ENCODE data around the gene KCNG1. TPM values are rescaled to one million over a fixed set of nuclear protein-coding genes. Genes with fewer than 3 reads are reported as not detected.

The KCNG1 gene
- total and polyA plus RNA-seq, 2 of the 13 experiments (the other 11 are each of a cell fraction or from before 2014, with no cell fraction given), result not detected

DNA sequence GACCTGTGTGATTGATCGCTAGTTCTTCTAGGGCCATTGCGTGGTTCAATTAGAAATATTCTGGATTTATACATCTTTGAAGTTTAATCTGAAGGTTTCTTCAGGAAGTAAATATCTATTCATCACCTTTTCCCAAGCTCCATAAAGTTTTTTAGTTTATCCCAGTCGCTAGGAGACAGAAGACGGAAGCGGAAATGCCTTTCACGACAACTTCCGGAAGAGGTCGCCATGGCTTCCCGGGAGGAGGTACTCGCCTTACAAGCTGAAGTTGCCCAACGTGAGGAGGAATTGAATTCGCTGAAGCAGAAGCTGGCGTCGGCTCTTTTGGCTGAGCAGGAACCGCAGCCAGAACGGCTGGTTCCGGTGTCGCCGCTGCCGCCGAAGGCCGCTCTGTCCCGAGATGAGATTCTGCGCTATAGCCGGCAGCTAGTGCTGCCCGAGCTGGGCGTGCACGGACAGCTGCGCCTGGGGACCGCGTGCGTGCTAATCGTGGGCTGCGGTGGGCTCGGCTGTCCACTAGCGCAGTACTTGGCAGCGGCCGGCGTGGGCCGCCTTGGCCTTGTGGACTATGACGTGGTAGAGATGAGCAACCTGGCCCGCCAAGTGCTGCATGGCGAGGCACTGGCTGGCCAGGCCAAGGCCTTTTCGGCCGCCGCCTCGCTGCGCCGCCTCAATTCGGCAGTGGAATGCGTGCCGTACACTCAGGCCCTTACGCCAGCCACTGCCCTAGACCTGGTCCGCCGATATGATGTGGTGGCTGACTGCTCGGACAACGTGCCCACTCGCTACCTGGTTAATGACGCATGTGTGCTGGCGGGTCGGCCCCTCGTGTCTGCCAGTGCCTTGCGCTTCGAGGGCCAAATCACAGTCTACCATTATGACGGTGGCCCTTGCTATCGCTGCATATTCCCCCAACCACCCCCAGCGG is 64.0 kb downstream of the KCNG1 start, which contains the start of gene MOCS3 (continued):
- TF ChIP-seq CSRNP2 (CRISPR knock-in tag; conservative IDR thresholded peaks at IDR 0.05; ENCODE audit: low read depth) (no peak; the same call in 1 of the 2 replicates), ZNF251 (CRISPR knock-in tag; IDR thresholded peaks at IDR 0.05) (peak; percentile 23; the same call in 1 of the 2 replicates), ETV6 (CRISPR knock-in tag; conservative IDR thresholded peaks at IDR 0.05) (0 out of 2 replicates have a peak, but pooled peaks have one; percentile 5), TCF7 (IDR thresholded peaks at IDR 0.05; ENCODE audit: low read depth) (no peak), ZNF878 (CRISPR knock-in tag; IDR thresholded peaks at IDR 0.05) (no peak), FOXA1 (IDR thresholded peaks at IDR 0.05) (no peak), FOXA1 (CRISPR knock-in tag; IDR thresholded peaks at IDR 0.05) (no peak), HES4 (CRISPR knock-in tag; IDR thresholded peaks at IDR 0.05; ENCODE audit: borderline replicate concordance) (peak; percentile 21; the same call in 1 of the 2 replicates), THRA (CRISPR knock-in tag; IDR thresholded peaks at IDR 0.05; ENCODE audit: borderline replicate concordance) (peak; percentile 52; the same call in 1 of the 2 replicates), TRAFD1 (CRISPR knock-in tag; IDR thresholded peaks at IDR 0.05; ENCODE audit: borderline replicate concordance) (peak; percentile 80; the same call in 1 of the 2 replicates), PPARG (CRISPR knock-in tag; conservative IDR thresholded peaks at IDR 0.05) (no peak), ZNF775 (CRISPR knock-in tag; IDR thresholded peaks at IDR 0.05; ENCODE audit: borderline replicate concordance) (0 out of 2 replicates have a peak, but pooled peaks have one; percentile 10), AKAP8 (CRISPR knock-in tag; IDR thresholded peaks at IDR 0.05) (peak; percentile 76; the same call in 1 of the 2 replicates), KLF9 (CRISPR knock-in tag; IDR thresholded peaks at IDR 0.05; ENCODE audit: low read depth) (no peak), CENPT (CRISPR knock-in tag; IDR thresholded peaks at IDR 0.05; ENCODE audit: low read depth) (0 out of 2 replicates have a peak, but pooled peaks have one; percentile 2), ZNF335 (CRISPR knock-in tag; IDR thresholded peaks at IDR 0.05) (peak; percentile 68; the same call in 1 of the 2 replicates), ZNF678 (CRISPR knock-in tag; IDR thresholded peaks at IDR 0.05) (peak; percentile 92; the same call in 1 of the 2 replicates), DNMT3B (CRISPR knock-in tag; conservative IDR thresholded peaks at IDR 0.05) (peak; percentile 11; the same call in 1 of the 2 replicates), RORA (CRISPR knock-in tag; IDR thresholded peaks at IDR 0.05) (no peak), PLRG1 (conservative IDR thresholded peaks at IDR 0.05) (no peak), NPAS2 (CRISPR knock-in tag; IDR thresholded peaks at IDR 0.05; ENCODE audit: borderline replicate concordance) (no peak), ATF7-NPFF (CRISPR knock-in tag; IDR thresholded peaks at IDR 0.05; ENCODE audit: low read depth) (no peak; the same call in 1 of the 2 replicates), ZNF713 (CRISPR knock-in tag; IDR thresholded peaks at IDR 0.05) (no peak)
- TF ChIP-seq, protein P1, sequence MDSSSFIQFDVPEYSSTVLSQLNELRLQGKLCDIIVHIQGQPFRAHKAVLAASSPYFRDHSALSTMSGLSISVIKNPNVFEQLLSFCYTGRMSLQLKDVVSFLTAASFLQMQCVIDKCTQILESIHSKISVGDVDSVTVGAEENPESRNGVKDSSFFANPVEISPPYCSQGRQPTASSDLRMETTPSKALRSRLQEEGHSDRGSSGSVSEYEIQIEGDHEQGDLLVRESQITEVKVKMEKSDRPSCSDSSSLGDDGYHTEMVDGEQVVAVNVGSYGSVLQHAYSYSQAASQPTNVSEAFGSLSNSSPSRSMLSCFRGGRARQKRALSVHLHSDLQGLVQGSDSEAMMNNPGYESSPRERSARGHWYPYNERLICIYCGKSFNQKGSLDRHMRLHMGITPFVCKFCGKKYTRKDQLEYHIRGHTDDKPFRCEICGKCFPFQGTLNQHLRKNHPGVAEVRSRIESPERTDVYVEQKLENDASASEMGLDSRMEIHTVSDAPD (CRISPR knock-in tag; IDR thresholded peaks at IDR 0.05), result no peak
